Activated effector memory CD4-positive, alpha-beta T cell treated with anti-CD3 and anti-CD28 coated beads, Interleukin-2, amount 50 U/mL, for 16 hours (primary cell): Measurements from ENCODE around the gene SHH.
"Not testable (repeated sequence)": the region's sequence is repeated elsewhere in the genome, so short reads cannot be mapped to it uniquely, and the experiment has no call there.

ENCODE experiments used
- DNase-seq: peaks from one replicate; pipeline ENCODE4 v3.0.0-alpha.2; 2020

Gene SHH

DNA sequence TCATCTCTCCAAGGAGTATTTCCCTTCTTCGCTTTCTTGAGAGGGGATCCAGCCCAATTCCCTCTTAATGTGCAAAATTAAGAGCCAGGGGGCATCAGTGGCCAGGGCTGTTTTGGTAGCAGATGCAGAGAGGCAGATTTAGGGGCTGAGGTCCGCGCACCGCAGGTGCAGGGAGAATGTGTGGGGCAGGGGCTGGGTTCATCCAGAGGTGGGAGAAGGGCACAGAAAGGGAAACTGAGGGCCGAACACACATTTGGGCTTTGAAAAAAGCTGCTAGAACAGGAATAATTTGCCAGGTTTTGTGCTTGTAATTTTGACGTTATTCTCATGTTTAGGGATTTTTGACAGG is 6.5 kb upstream of the SHH start:
- DNase-seq: no peak

DNA sequence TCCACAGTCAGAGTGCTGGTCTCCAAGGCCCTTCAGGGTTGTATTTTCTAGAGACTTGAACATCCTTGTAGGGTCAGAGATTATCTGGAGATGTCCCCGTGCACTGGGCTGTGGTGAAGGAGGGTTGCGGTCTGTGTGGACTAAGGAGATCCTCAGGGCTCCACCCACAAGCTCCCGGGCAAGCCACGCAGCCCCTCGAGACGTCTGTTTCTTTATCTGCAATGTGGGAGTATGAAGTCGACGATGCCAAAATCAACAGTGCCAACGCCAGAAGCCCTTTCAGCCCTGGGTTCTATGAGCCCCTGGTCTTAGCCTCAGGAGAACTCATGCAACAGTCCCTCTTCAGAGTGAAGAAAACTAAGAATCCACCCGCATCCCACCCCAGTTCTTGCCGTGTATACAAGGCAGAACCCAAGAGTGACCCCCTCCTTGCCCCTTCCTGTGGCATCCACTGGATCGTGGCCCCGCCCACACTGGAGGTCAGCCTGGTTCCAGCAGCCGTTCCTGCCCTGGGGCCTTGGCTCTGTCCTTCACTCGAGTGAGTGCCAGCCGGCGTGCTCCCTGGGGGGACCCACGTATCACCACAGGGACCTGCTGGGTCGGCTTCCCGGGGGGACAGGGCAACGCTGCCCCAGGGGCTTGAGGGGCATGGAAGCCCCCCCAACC is 6.0 kb upstream of the SHH start:
- no peak for DNase-seq

DNA sequence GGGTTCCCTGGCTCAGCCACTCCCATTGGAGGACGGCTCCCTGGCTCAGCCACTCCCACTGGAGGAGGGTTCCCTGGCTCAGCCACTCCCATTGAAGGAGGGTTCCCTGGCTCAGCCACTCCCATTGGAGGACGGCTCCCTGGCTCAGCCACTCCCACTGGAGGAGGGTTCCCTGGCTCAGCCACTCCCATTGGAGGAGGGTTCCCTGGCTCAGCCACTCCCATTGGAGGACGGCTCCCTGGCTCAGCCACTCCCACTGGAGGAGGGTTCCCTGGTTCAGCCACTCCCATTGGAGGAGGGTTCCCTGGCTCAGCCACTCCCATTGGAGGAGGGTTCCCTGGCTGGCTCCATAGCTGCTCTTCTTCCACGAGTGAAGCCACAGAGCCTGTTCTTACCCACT is 5.3 kb upstream of the SHH start:
- not testable (repeated sequence) for DNase-seq

DNA sequence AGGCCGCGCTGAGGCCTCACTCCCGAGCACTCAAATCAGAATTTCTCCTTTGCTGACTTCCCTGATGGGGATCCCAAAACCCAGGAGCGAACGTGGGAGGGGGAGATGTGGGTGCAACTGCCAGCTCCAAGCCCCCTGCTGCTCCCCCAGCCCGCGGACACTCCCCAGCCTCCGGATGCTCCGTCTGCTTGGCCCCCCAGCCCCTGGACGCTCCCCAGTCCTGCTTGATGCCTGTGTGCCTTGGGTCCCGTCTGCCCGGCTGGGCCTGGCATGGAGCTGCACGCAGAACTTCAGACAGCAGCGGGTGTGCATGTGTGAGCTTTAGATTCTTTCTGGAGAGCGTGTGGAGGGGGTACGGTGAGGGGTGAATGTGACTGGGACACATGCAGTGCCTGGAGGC is 4.7 kb upstream of the SHH start:
- DNase-seq: no peak

DNA sequence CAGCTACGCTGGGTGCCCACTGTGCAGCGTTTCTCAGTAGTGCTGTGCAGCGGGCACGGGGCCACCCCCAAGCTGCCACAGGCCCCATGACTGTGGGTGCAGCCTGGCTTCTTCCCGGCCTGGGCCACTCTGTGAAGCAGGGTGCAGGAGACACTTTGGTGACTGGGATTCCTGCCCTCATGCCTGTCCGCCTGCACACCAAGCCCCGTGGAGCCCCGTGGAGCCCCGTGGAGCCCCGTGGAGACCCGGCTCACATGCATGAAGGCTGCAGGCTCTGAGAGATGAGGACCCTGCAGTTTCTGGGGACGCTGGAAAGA is 3.9 kb upstream of the SHH start:
- DNase-seq: no peak

DNA sequence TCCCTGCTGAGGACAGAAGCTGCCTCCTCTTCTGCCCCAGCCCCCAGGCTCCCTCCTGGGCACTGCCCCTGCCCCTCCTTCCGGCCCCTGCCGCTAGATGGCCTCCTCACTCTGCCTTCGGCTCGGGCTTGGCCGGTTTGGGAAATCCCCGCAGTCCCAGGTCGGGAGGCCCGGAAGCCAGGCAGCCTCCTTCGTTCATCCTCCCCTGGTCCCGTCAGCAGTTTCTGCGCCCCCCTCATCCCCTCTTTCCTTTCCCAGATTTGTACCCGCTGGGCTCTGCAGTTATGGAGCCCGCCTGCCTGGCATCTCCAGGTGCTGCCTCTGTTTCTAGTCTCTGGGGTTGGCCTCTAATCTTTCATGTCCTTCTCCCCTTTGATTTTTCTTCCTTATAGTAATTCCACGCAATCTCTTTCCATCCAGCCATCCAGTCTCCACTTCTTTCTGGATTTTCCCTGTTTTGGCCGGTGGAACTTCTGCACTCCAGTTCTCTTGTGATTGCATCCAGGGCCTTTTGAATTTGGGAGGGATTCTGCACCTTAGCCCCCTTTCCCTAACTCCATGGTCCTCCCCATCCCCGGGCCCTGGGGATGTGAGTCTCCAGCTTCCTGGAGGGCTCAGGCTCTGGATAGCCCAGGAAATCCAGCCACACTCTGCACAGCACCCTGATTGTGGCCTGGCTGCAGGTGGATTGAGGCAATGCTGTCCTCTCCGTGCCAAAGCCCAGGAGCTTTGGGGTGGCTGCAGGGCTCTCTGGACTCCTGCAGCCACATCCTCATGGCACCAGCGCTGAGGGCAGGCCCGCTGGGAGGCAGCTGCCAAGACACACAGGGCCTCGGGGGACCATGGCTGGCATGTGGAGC is 3.3 kb upstream of the SHH start:
- DNase-seq: peak; percentile 84

DNA sequence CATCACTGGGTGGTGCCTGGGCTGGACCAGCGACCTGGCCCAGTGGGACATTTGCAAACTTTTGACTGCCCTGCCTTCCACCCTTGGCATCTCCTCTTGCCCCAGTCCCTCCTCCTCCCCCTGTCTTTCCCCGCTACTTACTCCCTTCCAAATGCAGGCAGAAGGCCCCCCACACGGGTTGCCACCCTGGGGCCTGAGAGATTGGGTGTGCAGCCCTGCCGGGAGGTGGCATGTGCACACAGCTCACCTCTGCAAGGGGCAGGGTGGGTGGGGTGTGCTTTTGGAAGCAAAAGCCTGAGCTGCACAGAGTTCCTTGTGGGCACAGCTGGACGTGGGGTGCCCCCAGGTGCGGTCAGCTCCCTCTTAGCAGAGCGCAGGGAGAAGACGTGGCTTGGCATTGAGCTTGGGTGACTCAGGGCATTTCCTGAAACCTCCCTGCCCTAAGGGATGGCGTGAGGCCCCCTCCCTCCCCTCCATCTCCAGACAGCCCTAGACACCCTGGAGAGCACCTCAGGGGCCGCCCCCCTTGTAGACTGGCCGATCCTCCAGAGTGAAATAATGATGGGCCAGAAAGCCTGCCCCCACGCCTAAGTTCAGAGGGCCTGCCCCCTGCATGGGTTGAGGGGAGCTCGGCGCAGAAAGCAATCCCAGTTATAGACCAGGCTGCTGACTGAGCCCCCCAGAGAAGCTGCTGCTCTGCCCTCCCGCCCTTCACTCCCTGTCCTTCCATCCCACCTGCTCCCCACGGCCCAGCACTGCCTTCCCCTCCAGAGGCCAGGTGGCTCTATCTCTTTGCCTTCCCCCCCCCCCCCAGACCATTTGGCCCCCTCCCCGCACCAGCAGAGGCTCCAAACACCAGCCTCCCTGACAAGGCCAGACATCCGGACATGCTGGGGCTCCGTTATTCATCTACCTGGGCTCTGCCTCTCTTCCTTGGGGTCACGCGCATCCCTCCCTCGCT is 2.3 kb upstream of the SHH start:
- DNase-seq: no peak

DNA sequence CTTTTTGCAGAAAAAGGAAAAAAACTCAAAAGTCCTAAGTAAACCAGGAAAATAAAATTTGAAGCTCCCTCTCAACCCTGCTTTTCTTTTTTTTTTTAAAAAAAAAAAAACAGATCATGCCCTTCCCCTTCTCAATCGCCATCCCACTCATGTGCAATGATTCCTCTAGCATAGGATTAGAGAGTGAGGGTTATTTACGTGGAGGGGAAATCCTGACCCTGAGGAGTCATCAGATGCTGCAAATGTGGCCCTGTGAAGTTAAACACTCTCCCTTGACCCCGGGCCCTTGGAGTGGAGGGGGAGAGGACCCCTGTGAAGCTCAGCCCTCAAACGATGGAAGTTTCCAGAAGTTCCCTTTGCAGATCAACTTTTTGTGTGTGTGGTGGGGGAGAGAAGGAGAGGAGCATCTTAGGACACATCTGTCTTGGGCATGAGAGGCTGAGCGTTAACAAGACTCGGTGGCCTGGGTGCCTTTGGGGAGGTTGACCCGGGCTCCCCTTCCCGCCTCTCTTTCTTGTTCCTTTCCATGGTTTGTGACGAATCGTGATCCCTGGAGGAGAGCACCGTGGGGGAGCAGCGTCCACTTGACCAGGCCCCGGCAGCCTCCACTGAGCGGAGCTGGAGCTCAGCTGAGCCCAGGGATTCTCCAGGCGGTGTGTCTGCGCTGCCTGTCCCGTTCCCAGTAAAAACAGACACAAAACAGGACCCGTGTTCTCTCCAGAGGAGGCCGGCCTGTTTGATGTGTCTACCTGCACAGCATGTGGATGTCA is 1.5 kb upstream of the SHH start:
- DNase-seq: no peak

DNA sequence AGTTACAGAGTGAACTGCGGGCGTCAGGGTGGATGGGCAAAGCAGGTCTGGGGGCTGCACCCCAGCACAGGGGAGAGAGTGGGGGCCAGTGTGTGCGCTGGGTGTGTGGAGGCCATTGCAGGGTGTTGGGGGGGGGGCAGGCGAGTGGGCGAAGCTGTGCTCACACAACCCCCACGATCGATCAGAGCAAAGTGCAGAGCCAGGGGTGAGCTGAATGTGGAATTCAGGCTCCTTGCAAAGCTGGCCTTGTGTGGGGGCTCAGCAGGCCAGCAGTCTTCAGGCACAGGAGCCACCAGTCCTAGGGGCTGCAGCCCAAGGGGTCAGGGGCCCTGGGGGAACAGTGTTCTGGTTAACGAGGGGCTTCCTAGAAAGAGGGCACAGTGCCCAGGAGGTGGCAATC is 862 bp upstream of the SHH start:
- no peak for DNase-seq

DNA sequence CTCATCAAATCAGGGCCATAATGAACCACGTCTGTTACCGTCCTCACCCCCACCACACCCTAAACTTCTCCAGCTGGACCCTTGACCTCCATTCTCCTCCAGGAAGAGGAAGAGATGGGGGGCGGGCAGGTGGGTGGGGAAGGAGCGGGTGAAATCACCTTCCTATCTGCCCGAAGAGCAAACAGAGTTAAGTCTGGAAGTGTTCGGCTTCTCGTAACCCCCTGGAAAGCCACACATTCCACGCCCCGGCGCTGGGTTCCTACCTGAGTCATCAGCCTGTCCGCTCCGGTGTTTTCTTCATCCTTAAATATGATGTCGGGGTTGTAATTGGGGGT is 736 bp downstream of the SHH start:
- DNase-seq: no peak

DNA sequence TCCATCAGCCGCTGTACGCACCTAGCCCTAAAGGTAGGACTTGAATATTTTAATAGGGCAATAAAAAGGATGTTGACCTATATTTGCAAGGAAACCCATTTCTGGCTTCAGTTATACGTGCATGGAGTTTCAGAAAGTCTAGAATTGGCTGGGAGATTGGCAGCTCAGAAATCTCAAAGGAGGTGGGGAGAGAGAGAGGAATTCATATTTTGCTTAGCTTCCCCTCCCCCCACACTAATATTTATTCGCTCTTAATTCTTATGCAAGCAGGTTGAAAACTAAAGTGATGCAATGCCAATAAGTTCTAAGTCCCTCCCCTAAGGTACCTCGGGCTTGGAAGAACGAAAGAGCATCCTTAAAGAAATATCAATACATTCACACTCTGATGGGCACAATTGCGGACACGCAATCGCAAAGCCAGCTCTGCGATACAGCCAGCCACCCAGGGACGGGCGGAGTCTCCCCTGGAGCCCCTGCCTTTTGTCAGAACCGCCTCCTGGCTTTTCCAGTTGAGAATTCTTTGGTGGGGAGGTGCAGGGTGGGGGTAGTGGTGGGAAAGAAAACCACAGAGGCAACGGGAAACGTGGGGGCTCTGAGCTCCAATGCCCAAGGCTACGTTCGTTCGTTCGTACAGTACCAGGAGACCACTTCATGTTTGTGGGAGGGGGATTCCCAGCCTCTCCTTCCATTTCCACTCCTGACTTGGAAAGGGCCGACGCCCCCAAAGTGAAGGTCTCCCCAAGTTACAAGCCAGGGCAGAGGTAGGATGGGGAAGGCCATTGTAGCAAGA is 1.3 kb downstream of the SHH start:
- DNase-seq: no peak

DNA sequence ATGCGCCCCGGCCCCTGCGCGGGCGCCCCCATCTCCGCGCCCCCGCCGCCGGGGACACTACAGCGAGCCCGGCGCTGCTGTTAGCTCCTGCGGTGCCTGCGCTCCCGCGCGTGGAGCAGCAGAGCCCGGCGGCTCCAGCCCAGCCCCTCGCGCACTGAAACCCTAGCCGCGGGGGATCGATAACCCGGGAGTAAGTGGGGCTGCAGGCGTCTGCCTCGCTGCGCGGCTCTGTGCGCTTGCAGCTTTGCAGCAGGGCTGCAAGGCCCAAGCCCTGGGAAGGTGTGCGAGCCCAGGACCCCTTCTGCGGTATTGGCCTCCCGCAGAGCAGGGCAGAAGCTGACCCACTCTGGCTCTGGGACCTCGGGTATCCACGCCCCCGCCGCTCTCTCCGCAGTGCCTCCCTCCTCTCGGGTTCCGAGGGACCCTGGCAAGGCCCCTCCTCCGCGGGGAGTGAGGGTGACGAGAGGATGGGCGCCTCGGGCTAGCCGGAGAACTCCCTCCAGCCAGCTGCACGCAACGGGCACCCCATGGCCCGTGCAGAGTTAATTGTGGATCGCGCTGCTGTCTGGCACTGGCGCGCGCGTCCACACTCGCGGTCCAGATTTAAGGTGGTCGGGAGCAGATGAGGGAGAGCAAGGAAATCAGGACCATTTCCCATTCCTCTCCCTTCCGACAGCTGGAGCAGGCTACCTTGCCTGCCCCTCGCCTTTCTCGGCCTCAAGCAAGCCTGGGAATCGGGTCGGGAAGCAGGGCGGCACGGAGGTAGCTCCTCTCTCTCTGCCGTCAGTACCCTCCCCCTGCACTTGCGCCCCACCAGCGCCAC is 2.1 kb downstream of the SHH start:
- DNase-seq: no peak

DNA sequence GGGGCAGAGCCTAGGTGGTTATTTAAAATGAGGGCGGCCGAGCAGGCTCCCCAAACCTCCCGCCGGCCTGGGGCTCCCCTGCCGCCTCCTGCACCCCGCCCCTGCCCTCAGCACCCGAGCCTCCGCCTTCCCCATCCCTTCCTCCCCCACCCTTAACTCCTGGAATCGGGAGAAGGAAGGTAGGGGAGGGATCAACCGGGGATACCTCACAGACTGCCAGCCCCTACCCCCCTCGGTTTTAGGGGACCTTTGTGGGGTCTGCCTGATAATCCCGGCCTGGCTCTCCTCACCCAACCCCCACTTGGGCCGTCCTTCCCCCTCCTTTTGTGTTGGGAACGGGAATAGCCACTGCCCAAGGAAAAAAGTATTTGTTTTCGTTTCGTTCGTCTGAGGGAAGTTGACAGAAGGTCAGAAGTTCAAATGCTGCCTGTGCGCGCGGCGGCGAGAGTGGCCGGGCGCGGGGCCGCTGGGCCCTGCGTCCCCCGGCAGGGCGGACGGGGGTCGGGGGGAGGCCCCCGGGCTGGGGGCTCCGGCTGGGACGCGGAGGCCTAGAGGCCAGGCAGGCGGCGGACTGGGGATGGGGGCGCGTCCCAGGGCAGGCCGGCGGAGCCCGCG is 2.8 kb downstream of the SHH start:
- no peak for DNase-seq

DNA sequence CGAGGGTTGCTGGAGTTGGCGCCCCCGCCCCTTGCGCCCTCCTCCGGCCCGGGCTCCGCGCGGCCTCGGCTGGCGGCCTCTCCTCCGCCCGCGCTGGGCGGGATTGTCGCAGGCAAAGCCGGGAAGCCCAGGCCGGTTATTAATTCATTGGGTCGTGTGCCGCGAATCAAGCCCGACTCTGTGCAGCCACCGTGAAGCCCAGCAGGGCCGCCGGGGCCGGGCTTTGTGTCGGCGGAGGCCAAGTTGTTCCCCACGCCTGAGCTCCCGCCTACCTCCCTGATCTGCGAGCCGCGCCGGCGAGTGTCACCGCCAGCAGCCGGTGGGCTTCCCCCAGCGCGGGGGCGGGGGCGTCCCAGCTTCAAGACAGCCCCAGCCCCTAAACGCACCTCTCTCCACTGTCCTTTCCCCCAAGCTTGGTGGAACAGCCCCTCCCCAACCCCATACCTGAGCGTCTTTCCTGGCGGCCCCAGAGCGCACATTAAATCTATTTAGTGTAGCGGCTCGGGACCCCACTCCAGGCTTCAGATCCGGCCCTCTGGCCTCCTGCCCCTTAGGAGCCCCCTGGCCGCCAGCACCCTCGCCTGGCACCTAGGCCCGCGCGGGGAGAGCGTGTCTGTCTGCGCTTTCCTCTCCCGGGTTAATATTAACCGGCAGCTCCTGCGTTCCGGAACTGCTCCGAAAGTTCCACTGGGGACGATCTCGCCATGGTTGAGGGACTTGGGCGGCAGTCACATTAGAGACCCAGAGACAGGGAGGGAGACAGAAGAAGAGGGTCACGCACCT is 3.5 kb downstream of the SHH start:
- no peak for DNase-seq

DNA sequence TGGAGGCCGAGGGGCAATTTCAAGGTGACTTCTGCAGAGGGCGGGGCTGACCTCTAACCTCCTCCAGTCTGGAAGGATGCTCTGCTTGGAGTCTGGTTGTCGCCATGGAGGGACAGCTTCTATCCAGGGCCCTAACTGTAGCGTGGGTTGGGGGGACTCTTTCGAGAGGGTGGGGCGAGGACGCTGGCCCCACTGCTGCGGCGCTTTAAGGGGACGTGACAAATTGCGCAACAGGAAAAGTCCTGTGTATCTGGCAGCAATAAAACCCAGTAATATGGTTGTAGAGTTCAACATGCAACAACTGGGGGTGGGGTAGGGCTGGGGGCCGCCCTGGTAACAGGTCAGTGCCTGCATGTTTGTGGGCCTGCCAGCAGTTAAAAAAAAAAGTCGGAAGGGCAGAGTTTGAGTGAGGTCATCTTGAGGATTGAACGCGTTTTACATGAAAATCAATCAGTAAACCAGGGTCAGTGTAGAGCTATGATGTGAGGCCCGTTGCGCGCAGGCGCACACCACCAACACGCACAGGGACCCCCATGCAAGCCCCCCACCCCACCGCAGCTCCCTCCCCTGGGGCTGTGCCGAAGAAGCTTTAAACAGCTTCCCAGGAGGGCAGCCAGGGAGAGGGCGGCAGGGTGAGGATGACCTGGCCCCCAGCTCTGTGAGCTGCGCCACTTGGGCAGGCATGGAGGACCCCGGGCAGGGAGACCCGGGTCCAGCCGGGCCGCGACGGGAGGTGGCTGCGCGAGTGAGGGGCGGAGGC is 4.3 kb downstream of the SHH start:
- no peak for DNase-seq

DNA sequence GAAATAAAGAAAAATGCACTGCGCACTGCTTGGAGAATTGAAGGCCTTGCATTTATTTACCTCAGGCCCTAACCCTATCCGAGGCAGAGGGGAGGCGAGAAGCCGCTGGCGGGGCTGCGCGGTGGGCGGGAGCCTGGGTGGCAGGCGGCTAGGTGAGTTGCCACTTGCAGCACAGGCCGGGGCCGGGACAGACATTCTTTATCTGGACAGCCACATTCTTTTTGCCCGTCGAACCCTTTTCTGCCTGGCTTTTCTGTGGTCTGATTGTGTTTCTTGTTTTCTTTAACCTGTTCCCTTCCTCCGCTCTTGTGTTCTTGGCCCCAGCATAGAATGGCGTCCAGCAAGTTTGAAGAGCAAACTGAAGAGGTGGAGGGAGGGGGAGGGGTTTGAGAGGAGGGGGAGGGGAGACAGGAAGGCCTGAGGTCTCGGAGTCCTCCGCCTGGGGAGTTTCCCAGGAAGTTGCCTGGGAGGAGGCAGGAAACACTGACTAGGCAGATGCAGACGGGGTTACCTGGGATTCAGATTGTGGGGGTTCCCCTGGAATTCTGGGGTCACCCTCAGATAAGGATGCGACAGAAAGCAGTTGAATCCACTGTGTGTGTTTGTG is 5.1 kb downstream of the SHH start:
- DNase-seq: no peak

DNA sequence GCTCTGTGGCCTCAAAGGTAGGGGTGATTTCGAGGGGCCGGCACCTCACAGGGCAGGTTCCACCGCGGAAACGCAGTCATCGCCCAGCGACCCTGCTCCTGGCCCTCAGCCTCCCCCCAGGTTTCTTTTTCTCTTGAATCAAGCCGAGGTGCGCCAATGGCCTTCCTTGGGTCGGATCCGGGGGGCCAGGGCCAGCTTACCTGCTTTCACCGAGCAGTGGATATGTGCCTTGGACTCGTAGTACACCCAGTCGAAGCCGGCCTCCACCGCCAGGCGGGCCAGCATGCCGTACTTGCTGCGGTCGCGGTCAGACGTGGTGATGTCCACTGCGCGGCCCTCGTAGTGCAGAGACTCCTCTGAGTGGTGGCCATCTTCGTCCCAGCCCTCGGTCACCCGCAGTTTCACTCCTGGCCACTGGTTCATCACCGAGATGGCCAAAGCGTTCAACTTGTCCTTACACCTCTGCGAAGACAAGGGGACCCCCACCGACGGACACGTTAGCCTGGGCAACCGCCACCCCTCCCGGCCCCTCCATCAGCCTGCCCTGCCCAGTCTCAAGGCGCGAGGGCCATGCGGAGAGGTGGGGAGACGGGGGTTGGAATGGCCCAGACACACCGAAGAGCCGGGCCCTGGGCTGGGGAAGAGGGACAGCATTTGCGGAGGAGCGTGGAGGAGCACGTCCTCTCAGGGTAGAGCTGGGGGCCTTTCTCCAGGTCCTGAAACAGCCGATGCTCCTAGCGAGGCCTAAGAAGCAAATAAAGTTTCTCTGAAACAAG is 6.0 kb downstream of the SHH start:
- DNase-seq: no peak

DNA sequence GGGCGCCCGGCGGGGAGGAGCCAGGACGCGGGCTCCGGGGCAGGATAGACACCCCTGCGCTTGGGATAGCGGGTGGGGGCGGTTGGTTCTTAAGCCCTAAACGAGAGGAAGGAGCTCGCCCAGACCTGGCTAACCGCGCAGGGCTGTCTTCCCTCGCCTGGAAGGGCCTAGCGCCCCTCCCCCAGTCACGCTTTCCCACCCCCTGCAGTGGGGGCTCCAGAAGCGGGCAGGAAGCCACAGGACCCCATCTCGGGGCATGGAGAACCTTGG is 6.5 kb downstream of the SHH start:
- DNase-seq: no peak
